HuH-7 (cell line): Measurements from ENCODE around the gene DDAH1.

Experiments
- DNase-seq: peaks from one replicate; pipeline ENCODE4 v3.0.0; 2011; ENCODE audit warnings: low spot score

Gene DDAH1

GRCh38 chr1:85328713-85329397 lies 136.1 kb downstream of the DDAH1 start:
- DNase-seq = peak; percentile 32

- DNase-seq = no peak
Observed at GRCh38 chr1:85327759-85328158, 137.2 kb downstream of the DDAH1 start.

GRCh38 chr1:85326851-85327250 lies 138.1 kb downstream of the DDAH1 start:
- no peak for DNase-seq

- no peak for DNase-seq
Observed at GRCh38 chr1:85326336-85326735, 138.6 kb downstream of the DDAH1 start.

- peak; percentile 18 for DNase-seq
Observed at GRCh38 chr1:85325920-85326319, 139.0 kb downstream of the DDAH1 start.

GRCh38 chr1:85323770-85324169 lies 141.2 kb downstream of the DDAH1 start:
- no peak for DNase-seq

- no peak for DNase-seq
Observed at GRCh38 chr1:85322655-85323054, 142.3 kb downstream of the DDAH1 start.

GRCh38 chr1:85321237-85321964 lies 143.6 kb downstream of the DDAH1 start:
- no peak for DNase-seq

GRCh38 chr1:85320371-85321131 lies 144.4 kb downstream of the DDAH1 start:
- no peak for DNase-seq

- DNase-seq = no peak
Observed at GRCh38 chr1:85319931-85320330, 145.0 kb downstream of the DDAH1 start.

GRCh38 chr1:85319491-85319890 lies 145.5 kb downstream of the DDAH1 start:
- DNase-seq = no peak

GRCh38 chr1:85318217-85318616 lies 146.7 kb downstream of the DDAH1 start:
- DNase-seq = no peak

- no peak for DNase-seq
Observed at GRCh38 chr1:85317560-85317959, 147.4 kb downstream of the DDAH1 start.

GRCh38 chr1:85316321-85316720 lies 148.6 kb downstream of the DDAH1 start:
- no peak for DNase-seq

GRCh38 chr1:85315789-85316188 lies 149.2 kb downstream of the DDAH1 start:
- DNase-seq = no peak

GRCh38 chr1:85314726-85315125 lies 150.2 kb downstream of the DDAH1 start:
- no peak for DNase-seq

- DNase-seq = no peak
Observed at GRCh38 chr1:85313888-85314696, 150.9 kb downstream of the DDAH1 start.

- DNase-seq = no peak
Observed at GRCh38 chr1:85311818-85312217, 153.1 kb downstream of the DDAH1 start.

GRCh38 chr1:85308833-85309350 lies 156.1 kb downstream of the DDAH1 start:
- DNase-seq = no peak

- DNase-seq = peak; percentile 68
Observed at GRCh38 chr1:85307987-85308832, 156.7 kb downstream of the DDAH1 start.

GRCh38 chr1:85306236-85306635 lies 158.7 kb downstream of the DDAH1 start:
- DNase-seq = no peak
